HepG2 (cell line): ENCODE results near the gene FBXW5. TPM values are rescaled to one million over a fixed set of nuclear protein-coding genes. Genes with fewer than 3 reads are reported as not detected.

ENCODE experiments used
- ATAC-seq: fragments of 200-7000 bp; cut with Tn5 transposase; 3 replicates; pipeline ENCODE4 v1.9.1; 2020; ENCODE audit warnings: mild to moderate bottlenecking, moderate library complexity
- BruUV-seq: library from RNA; stranded (reverse); fragments of 400-500 nt; replicated peaks from 2 replicates; lab custom pipeline; 2021; lab: Mats Ljungman, UMichigan
- CTCF ChIA-PET: fragments of 300-600 bp; formaldehyde crosslinking; extraction: SDS; loops from one replicate; lab custom pipeline; 2021; ENCODE audit warnings: low total read pairs, inconsistent platforms, low intra/inter-chr PET ratio; lab: Yijun Ruan, JAX
- POLR2A ChIA-PET: fragments of 350-600 bp; sonication (Branson Sonifier 250); formaldehyde crosslinking; loops from one replicate; lab custom pipeline; 2020; ENCODE audit warnings: antibody characterized with exemption, inconsistent platforms; lab: Yijun Ruan, JAX
- DNase-seq: peaks from one replicate; pipeline ENCODE4 v3.0.0-alpha.2; 2015; ENCODE audit warnings: low spot score
- FAIRE-seq: peaks from 3 replicates; lab custom pipeline; 2011; peaks lifted over from hg19 to GRCh38; lab: Jason Lieb, UNC
- H2AFZ ChIP-seq: one replicate; pipeline ENCODE4 v1.6.1; 2011; ENCODE audit warnings: low read length, inconsistent platforms
- H3K27ac ChIP-seq: fragments of 300-600 bp; 3 replicates; pipeline ENCODE4 v1.8.0; 2011; ENCODE audit warnings: mixed run types, mild to moderate bottlenecking, mixed read lengths, low read length, inconsistent platforms; ENCODE audit not compliant: insufficient read depth; ENCODE audit errors: extremely low read length
- H3K27me3 ChIP-seq, 2 experiments: fragments of 200-600 bp in 1 of 2; 2 replicates in 1 of 2; 3 replicates in 1 of 2; pipeline versions ENCODE4 v1.6.0 to v1.8.0; 2011; ENCODE audit warnings: low read length in 2 of 2, mild to moderate bottlenecking in 2 of 2, moderate library complexity in 2 of 2, inconsistent platforms in 1 of 2; ENCODE audit not compliant: insufficient read depth in 2 of 2, control insufficient read depth in 1 of 2
- H3K36me3 ChIP-seq, 2 experiments: fragments of 200-600 bp in 1 of 2; replicated peaks in 1 of 2; 2 replicates in 1 of 2; 3 replicates in 1 of 2; pipeline versions ENCODE4 v1.5.1 to v1.8.0; 2011; ENCODE audit warnings: low read length in 2 of 2, inconsistent platforms in 1 of 2; ENCODE audit not compliant: insufficient read depth in 2 of 2, control insufficient read depth in 1 of 2
- H3K4me1 ChIP-seq: 2 replicates; pipeline ENCODE4 v1.5.1; 2012; ENCODE audit warnings: low read length, inconsistent platforms; ENCODE audit not compliant: insufficient read depth
- H3K4me2 ChIP-seq: 2 replicates; pipeline ENCODE4 v1.6.0; 2011; ENCODE audit warnings: low read depth, low read length, inconsistent platforms
- H3K4me3 ChIP-seq, 3 experiments: fragments of 200-600 bp in 1 of 3; sonication (generic), shearing (Covaris generic) in 1 of 3; replicated peaks in 1 of 3; 2 replicates each; pipeline ENCODE4 v1.5.1; 2011 to 2016; ENCODE audit warnings: low read length in 3 of 3, inconsistent platforms in 2 of 3, low read depth in 2 of 3, mild to moderate bottlenecking in 2 of 3, control low read depth in 1 of 3, mixed read lengths in 1 of 3; ENCODE audit not compliant: insufficient read depth in 1 of 3
- H3K79me2 ChIP-seq: one replicate; pipeline ENCODE4 v1.6.1; 2011; ENCODE audit warnings: low read length, inconsistent platforms; ENCODE audit not compliant: insufficient read depth
- H3K9ac ChIP-seq: 2 replicates; pipeline ENCODE4 v1.6.0; 2011; ENCODE audit warnings: mild to moderate bottlenecking, low read depth, low read length, inconsistent platforms; ENCODE audit not compliant: insufficient read depth
- H3K9me3 ChIP-seq: 2 replicates; pipeline ENCODE4 v1.5.1; 2012; ENCODE audit warnings: mild to moderate bottlenecking, low read length
- H4K20me1 ChIP-seq: 2 replicates; pipeline ENCODE4 v1.6.0; 2011; ENCODE audit warnings: inconsistent platforms, mild to moderate bottlenecking, low read length, moderate library complexity; ENCODE audit not compliant: insufficient read depth
- ATF1 ChIP-seq: IDR thresholded peaks from 2 replicates; pipeline ENCODE4 v1.6.1; 2016; ENCODE audit warnings: mild to moderate bottlenecking, control low read depth
- CBX1 ChIP-seq: IDR thresholded peaks from one replicate; pipeline ENCODE4 v1.6.1; 2016; ENCODE audit warnings: antibody characterized with exemption, low read depth
- CEBPB ChIP-seq: IDR thresholded peaks from 2 replicates; pipeline ENCODE4 v1.6.1; 2011; ENCODE audit warnings: low read depth, low read length, improper control_type of control experiment, borderline replicate concordance
- CENPBD1 ChIP-seq: sonication (generic); formaldehyde crosslinking; IDR thresholded peaks from 2 replicates; pipeline ENCODE4 v1.8.0; 2022; ENCODE audit warnings: missing genetic modification reagents, low read depth, mild to moderate bottlenecking, borderline replicate concordance
- GLI4 ChIP-seq: sonication (generic); formaldehyde crosslinking; IDR thresholded peaks from 2 replicates; pipeline ENCODE4 v1.5.1; 2020; ENCODE audit warnings: missing genetic modification reagents, mild to moderate bottlenecking, moderate library complexity, borderline replicate concordance
- HNRNPL ChIP-seq: fragments of 200-400 bp; formaldehyde crosslinking; IDR thresholded peaks from 2 replicates; pipeline ENCODE4 v1.6.1; 2017; ENCODE audit warnings: mild to moderate bottlenecking, low read depth, low read length
- KLF13 ChIP-seq: sonication (generic); formaldehyde crosslinking; IDR thresholded peaks from 2 replicates; pipeline ENCODE4 v1.4.0; 2020; ENCODE audit warnings: mild to moderate bottlenecking, missing genetic modification reagents
- REST ChIP-seq, 2 experiments: IDR thresholded peaks; 2 replicates each; pipeline ENCODE4 v1.6.1; 2011 to 2012; ENCODE audit warnings: low read length in 2 of 2, borderline replicate concordance in 1 of 2, low read depth in 1 of 2, mild to moderate bottlenecking in 1 of 2, moderate library complexity in 1 of 2
- SMC3 ChIP-seq: IDR thresholded peaks from 2 replicates; pipeline ENCODE4 v1.6.1; 2011; ENCODE audit warnings: low read length, improper control_type of control experiment
- TEAD3 ChIP-seq: optimal IDR thresholded peaks from 2 replicates; pipeline ENCODE3; 2016; ENCODE audit warnings: borderline replicate concordance
- TGIF2 ChIP-seq: IDR thresholded peaks from 2 replicates; pipeline ENCODE4 v1.6.1; 2016; ENCODE audit warnings: control low read depth, missing compliant biosample characterization
- UBTF ChIP-seq: sonication (generic); formaldehyde crosslinking; IDR thresholded peaks from 2 replicates; pipeline ENCODE4 v1.4.0; 2020; ENCODE audit warnings: mild to moderate bottlenecking, missing genetic modification reagents
- ZMYM4 ChIP-seq: sonication (generic); formaldehyde crosslinking; IDR thresholded peaks from 2 replicates; pipeline ENCODE4 v1.8.1; 2023; ENCODE audit warnings: mild to moderate bottlenecking, missing genetic modification reagents
- ZNF232 ChIP-seq: sonication (generic); formaldehyde crosslinking; IDR thresholded peaks from 2 replicates; pipeline ENCODE4 v1.4.0; 2020; ENCODE audit warnings: missing genetic modification reagents, borderline replicate concordance
- ZNF484 ChIP-seq: sonication (generic); formaldehyde crosslinking; IDR thresholded peaks from 2 replicates; pipeline ENCODE4 v1.5.1; 2020; ENCODE audit warnings: mild to moderate bottlenecking, low read depth, missing genetic modification reagents, borderline replicate concordance
- ZNF724P ChIP-seq: sonication (generic); formaldehyde crosslinking; IDR thresholded peaks from 2 replicates; pipeline ENCODE4 v1.8.0; 2022; ENCODE audit warnings: missing genetic modification reagents, borderline replicate concordance
- ZNF740 ChIP-seq: sonication (generic); formaldehyde crosslinking; IDR thresholded peaks from 2 replicates; pipeline ENCODE4 v1.4.0; 2020; ENCODE audit warnings: missing genetic modification reagents
- ZSCAN25 ChIP-seq: sonication (generic); formaldehyde crosslinking; IDR thresholded peaks from 2 replicates; pipeline ENCODE4 v1.8.0; 2022; ENCODE audit warnings: mild to moderate bottlenecking, missing genetic modification reagents
- WGBS: methylation state at CpG from one replicate; pipeline ENCODE4 v1.1.6; 2017; ENCODE audit warnings: low lambda C conversion rate; 5-methylcytosine and 5-hydroxymethylcytosine counted together
- in situ Hi-C: cut with HindIII; loops from 2 replicates; pipeline ENCODE4 v1.10.0; 2017; ENCODE audit warnings: low pct_unique_long_range_greater_than_20kb; ENCODE audit not compliant: extremely low pct_ligation_motif_present
- intact Hi-C: fragments of 100-400 bp; cut with micrococcal nuclease; formaldehyde crosslinking; loops from one replicate; pipeline ENCODE4 v1.10.0; 2022; ENCODE audit not compliant: unreplicated experiment
- polyA plus RNA-seq, 8 experiments: library from polyadenylated mRNA; depleted of rRNA in 3 of 8; stranded (reverse) in 7 of 8; unstranded in 1 of 8; fragments of >200 nt; fragmentation: Illumina TruSeq in 4 of 8; extraction: Trizol in 4 of 8; gene quantifications; 2 replicates each; pipeline versions ENCODE4 v1.2.1 to v1.2.3, GENCODE V29; 2011 to 2016; ENCODE audit warnings: low read depth in 4 of 8, missing spikeins in 1 of 8, mixed read lengths in 1 of 8; ENCODE audit not compliant: insufficient read depth in 1 of 8
- total RNA-seq, 5 experiments: library from RNA; depleted of rRNA; stranded (reverse); fragments of >200 nt; fragmentation: Illumina TruSeq; extraction: Trizol; gene quantifications; 2 replicates each; pipeline ENCODE4 v1.2.3, GENCODE V29; 2016; ENCODE audit warnings: low read depth in 1 of 5

The FBXW5 gene
- total and polyA plus RNA-seq, 2 of the 13 experiments (the other 11 are each of a cell fraction or from before 2014, with no cell fraction given), result 52.0 to 60.4 TPM

- no peak overlapping the region for H3K4me2 ChIP-seq
- H4K20me1 ChIP-seq, result no peaks in the 10 kb centered on the region
- no peak for FAIRE-seq
- H2AFZ ChIP-seq, result no peak overlapping the region
- DNase-seq, result no peak
- in situ Hi-C loops, result no loop called here
- H3K9ac ChIP-seq, result no peak overlapping the region
- H3K27ac ChIP-seq, result no peak overlapping the region
- CTCF ChIA-PET, result no interaction called here
- H3K9me3 ChIP-seq, result no peaks in the 10 kb centered on the region
- POLR2A ChIA-PET, result interaction anchor here (0.8 kb wide), 1 partner anchor 31 kb away, joined by 3 read pairs; no protein-coding TSS in a partner anchor
- H3K27me3 ChIP-seq, result peaks cover 23 to 66% of the 10 kb centered on the region in 2 experiments
- no TSS peak for BruUV-seq
- H3K36me3 ChIP-seq, result no peaks in the 10 kb centered on the region
- peaks cover 55% of the 10 kb centered on the region for H3K4me1 ChIP-seq
- no peaks in the 10 kb centered on the region for H3K79me2 ChIP-seq
- 6% methylated on average over 7 of the region's 17 CpGs for WGBS
- peak; percentile 51 for ATAC-seq
- intact Hi-C loops, result loop anchor here (2.0 kb wide), 1 partner anchor 20 kb away; no protein-coding TSS in a partner anchor
- no peak overlapping the region; a peak in 1 of 6 replicates for H3K4me3 ChIP-seq
- TF ChIP-seq GLI4, result no peak
- no peak for TF ChIP-seq REST (IDR thresholded peaks at IDR 0.05; ENCODE audit: borderline replicate concordance in 1 of 2, low read depth in 1 of 2, low read length in 2 of 2)
- no peak for TF ChIP-seq HNRNPL
- TF ChIP-seq UBTF, result peak; percentile 37; the same call in 1 of the 2 replicates
- no peak for TF ChIP-seq ZNF484 (CRISPR knock-in tag)
- TF ChIP-seq ZSCAN25 (CRISPR knock-in tag), result 0 out of 2 replicates have a peak, but pooled peaks have one; percentile 28
- TF ChIP-seq ZNF724P (CRISPR knock-in tag), result no peak
- no peak for TF ChIP-seq TGIF2 (CRISPR knock-in tag)
- TF ChIP-seq TEAD3 (CRISPR knock-in tag), result no peak
- no peak for TF ChIP-seq ZNF232 (CRISPR knock-in tag)
- no peak for TF ChIP-seq ZMYM4 (CRISPR knock-in tag)
- no peak for TF ChIP-seq KLF13 (CRISPR knock-in tag)
- no peak for TF ChIP-seq CBX1
- no peak for TF ChIP-seq SMC3
- TF ChIP-seq CENPBD1 (CRISPR knock-in tag), result no peak
- TF ChIP-seq ATF1 (CRISPR knock-in tag), result no peak
- TF ChIP-seq ZNF740, result no peak
- no peak for TF ChIP-seq CEBPB
Measured at GRCh38 chr9:136968333-136969127, 24.0 kb upstream of the FBXW5 start.
